Ramos (cell line): ENCODE data around the gene ETF1.
"Not testable (repeated sequence)": the region's sequence is repeated elsewhere in the genome, so short reads cannot be mapped to it uniquely, and the experiment has no call there.

Source experiments
- in situ Hi-C: fragments of 300-500 bp; cut with MboI; formaldehyde crosslinking; loops from one replicate; pipeline ENCODE4 v1.14.3; 2022; ENCODE audit warnings: low sequenced_read_pairs; ENCODE audit not compliant: unreplicated experiment

Gene ETF1

GRCh38 chr5:138533973-138534941 lies 8.8 kb downstream of the ETF1 start:
- in situ Hi-C loops: no loop called here

- in situ Hi-C loops: no loop called here
Measured at GRCh38 chr5:138529812-138530211, 13.2 kb downstream of the ETF1 start.

- in situ Hi-C loops: no loop called here
Measured at GRCh38 chr5:138528744-138529469, 14.1 kb downstream of the ETF1 start.

- in situ Hi-C loops: no loop called here
Measured at GRCh38 chr5:138528208-138528607, 14.8 kb downstream of the ETF1 start.

- in situ Hi-C loops: no loop called here
Measured at GRCh38 chr5:138527170-138527569, 15.9 kb downstream of the ETF1 start.

GRCh38 chr5:138523406-138523805 lies 19.6 kb downstream of the ETF1 start:
- in situ Hi-C loops: no loop called here

- in situ Hi-C loops: no loop called here
Measured at GRCh38 chr5:138520971-138521370, 22.1 kb downstream of the ETF1 start.

- in situ Hi-C loops: no loop called here
Measured at GRCh38 chr5:138517437-138517836, 25.6 kb downstream of the ETF1 start.

- in situ Hi-C loops: no loop called here
Measured at GRCh38 chr5:138515556-138516245, 27.3 kb downstream of the ETF1 start.

GRCh38 chr5:138514021-138514420 lies 29.0 kb downstream of the ETF1 start:
- in situ Hi-C loops: no loop called here

GRCh38 chr5:138508958-138509357 lies 34.1 kb downstream of the ETF1 start:
- in situ Hi-C loops: no loop called here

- in situ Hi-C loops: not testable (repeated sequence)
Measured at GRCh38 chr5:138507485-138507884, 35.6 kb downstream of the ETF1 start.

GRCh38 chr5:138506370-138507306 lies 36.4 kb downstream of the ETF1 start:
- in situ Hi-C loops: no loop called here

GRCh38 chr5:138504799-138505198 lies 38.2 kb downstream of the ETF1 start:
- in situ Hi-C loops: loop anchor here (5.0 kb wide), 1 partner anchor 52 kb away; no protein-coding TSS in a partner anchor

GRCh38 chr5:138503487-138504270 lies 39.4 kb downstream of the ETF1 start:
- in situ Hi-C loops: loop anchor here (5.0 kb wide), 1 partner anchor 51 kb away; no protein-coding TSS in a partner anchor

GRCh38 chr5:138502521-138502920 lies 40.5 kb downstream of the ETF1 start:
- in situ Hi-C loops: loop anchor here (5.0 kb wide), 1 partner anchor 50 kb away; no protein-coding TSS in a partner anchor

GRCh38 chr5:138502121-138502520 lies 40.9 kb downstream of the ETF1 start:
- in situ Hi-C loops: loop anchor here (5.0 kb wide), 1 partner anchor 50 kb away; no protein-coding TSS in a partner anchor

GRCh38 chr5:138498376-138498775 lies 44.7 kb downstream of the ETF1 start:
- in situ Hi-C loops: no loop called here

- in situ Hi-C loops: no loop called here
Measured at GRCh38 chr5:138495351-138495750, 47.7 kb downstream of the ETF1 start.
